ENCODE measurements around the gene EIF1AD.

Gene EIF1AD

DNA sequence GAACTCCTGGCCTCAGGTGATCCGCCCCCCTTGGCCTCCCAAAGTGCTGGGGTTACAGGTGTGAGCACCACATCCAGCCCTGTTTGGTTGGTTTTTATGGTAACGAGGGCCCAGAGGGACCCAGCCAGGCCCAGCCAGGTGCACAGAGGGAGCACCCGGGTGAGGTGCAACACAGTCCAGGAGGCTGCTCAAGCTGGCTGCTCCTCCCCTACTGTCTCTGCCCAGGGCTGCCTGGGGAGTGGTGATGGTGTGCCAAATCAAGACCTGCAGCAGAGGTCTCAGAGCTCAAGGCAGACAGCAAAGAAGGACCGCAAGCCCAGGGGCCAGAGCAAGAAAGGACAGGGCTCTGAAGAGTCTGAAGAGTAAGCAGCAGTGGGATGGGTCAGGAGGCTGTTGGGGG, 55.3 kb downstream of the EIF1AD start (continued):
- TF ChIP-seq, protein P1, sequence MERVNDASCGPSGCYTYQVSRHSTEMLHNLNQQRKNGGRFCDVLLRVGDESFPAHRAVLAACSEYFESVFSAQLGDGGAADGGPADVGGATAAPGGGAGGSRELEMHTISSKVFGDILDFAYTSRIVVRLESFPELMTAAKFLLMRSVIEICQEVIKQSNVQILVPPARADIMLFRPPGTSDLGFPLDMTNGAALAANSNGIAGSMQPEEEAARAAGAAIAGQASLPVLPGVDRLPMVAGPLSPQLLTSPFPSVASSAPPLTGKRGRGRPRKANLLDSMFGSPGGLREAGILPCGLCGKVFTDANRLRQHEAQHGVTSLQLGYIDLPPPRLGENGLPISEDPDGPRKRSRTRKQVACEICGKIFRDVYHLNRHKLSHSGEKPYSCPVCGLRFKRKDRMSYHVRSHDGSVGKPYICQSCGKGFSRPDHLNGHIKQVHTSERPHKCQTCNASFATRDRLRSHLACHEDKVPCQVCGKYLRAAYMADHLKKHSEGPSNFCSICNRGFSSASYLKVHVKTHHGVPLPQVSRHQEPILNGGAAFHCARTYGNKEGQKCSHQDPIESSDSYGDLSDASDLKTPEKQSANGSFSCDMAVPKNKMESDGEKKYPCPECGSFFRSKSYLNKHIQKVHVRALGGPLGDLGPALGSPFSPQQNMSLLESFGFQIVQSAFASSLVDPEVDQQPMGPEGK (CRISPR knock-in tag; IDR thresholded peaks at IDR 0.05; ENCODE audit: borderline replicate concordance): no peak
- TF ChIP-seq ZFP3 (CRISPR knock-in tag; IDR thresholded peaks at IDR 0.05) (no peak), CSDC2 (CRISPR knock-in tag; IDR thresholded peaks at IDR 0.05) (no peak), ZC3H10 (CRISPR knock-in tag; IDR thresholded peaks at IDR 0.05) (no peak)

Measured in SK-N-SH treated with all-trans-retinoic acid at 6 μM for 48 hours (cell line).